HG02970 (cell line): ENCODE results near the gene RETSAT.
"Not testable (repeated sequence)": the region's sequence is repeated elsewhere in the genome, so short reads cannot be mapped to it uniquely, and the experiment has no call there.

Experiments
- ATAC-seq: cut with Tn5 transposase; IDR thresholded peaks from one replicate; pipeline ENCODE4 v1.9.1; 2021; ENCODE audit warnings: mild to moderate bottlenecking, moderate library complexity, moderate number of reproducible peaks; ENCODE audit not compliant: unreplicated experiment, low FRiP score

The RETSAT gene

DNA sequence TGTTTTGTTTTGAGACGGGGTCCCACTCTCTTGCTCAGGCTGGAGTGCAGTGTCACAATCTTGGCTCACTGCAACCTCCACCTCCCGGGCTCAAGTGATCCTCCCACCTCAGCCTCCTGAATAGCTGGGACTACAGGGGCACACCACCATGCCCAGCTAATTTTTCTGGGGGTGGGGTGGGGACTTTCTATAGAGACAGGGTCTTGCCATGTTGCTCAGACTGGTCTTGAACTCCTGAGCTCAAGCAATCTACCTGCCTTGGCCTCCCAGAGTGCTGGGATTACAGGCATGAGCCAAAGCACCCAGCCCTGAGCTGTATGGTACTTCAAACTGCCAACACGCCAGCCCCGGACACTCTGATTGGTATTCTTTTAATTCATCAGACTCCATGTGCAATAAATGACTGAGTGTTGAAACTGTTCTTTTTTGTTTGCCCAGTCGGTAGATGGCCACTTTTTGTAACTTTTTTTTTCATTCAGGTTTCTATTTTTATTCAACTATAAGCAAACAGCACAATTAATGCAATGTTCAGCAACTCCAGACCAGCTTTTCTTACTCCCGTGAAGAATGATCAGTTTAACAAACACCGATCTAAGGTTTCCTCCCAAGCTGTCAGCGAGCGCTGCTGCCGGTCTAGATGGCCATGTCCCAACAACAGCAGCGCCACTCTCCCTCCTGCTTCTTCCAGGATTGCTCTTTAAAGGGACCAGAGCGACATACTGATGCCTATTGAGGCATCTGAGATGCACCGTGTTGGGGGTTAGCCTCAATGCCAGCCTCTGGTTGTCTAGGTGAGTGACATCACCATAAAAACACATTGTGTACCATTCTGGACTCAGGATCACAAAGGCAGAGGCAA, 14.1 kb downstream of the RETSAT start:
- no peak for ATAC-seq

GRCh38 chr2:85334928-85335327, 19.4 kb downstream of the RETSAT start:
- no peak for ATAC-seq

- not testable (repeated sequence) for ATAC-seq
Measured at GRCh38 chr2:85333877-85334276, 20.5 kb downstream of the RETSAT start.

DNA sequence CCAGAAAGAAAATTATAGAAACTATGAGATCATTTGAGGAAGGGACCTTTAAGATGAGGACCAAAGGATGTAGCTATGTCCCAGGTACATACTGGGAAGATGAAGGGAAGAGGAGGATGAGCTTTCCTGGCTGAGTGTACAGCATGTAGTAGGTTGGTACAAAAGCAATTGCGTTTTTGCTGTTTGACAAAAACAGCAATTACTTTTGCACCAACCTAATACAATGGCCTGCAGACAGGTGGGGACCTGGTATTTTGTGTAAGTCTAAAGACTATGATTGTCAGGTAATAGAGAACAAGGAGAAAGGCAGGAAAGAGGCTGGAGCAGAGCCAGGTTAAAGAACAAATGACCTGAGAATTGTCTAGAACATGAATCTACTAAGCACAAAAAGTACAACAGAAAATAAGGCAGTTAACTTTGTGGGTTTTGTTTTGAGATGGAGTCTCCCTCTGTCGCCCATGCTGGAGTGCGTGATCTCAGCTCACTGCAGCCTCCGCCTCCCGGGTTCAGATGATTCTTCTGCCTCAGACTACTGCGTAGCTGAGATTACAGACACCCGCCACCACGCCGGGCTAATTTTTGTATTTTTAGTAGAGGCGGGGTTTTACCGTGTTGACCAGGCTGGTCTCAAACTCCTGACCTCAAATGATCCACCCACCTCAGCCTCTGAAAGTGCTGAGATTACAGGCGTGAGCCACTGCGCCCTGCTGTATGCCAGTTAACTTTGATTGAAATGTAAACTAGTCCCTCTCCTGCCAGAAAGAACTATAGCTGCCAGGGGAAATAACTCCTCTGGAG, 23.3 kb downstream of the RETSAT start:
- ATAC-seq = no peak

GRCh38 chr2:85329701-85330100, 24.6 kb downstream of the RETSAT start:
- not testable (repeated sequence) for ATAC-seq

GRCh38 chr2:85329181-85329651, 25.1 kb downstream of the RETSAT start:
- no peak for ATAC-seq

- peak; percentile 89 for ATAC-seq
Measured at GRCh38 chr2:85327822-85328617, 26.3 kb downstream of the RETSAT start, which contains the start of gene TGOLN2. TSS of gene TGOLN2 (minus strand) at chr2:85327989. CDS start at chr2:85327962, 27 bp downstream.

DNA sequence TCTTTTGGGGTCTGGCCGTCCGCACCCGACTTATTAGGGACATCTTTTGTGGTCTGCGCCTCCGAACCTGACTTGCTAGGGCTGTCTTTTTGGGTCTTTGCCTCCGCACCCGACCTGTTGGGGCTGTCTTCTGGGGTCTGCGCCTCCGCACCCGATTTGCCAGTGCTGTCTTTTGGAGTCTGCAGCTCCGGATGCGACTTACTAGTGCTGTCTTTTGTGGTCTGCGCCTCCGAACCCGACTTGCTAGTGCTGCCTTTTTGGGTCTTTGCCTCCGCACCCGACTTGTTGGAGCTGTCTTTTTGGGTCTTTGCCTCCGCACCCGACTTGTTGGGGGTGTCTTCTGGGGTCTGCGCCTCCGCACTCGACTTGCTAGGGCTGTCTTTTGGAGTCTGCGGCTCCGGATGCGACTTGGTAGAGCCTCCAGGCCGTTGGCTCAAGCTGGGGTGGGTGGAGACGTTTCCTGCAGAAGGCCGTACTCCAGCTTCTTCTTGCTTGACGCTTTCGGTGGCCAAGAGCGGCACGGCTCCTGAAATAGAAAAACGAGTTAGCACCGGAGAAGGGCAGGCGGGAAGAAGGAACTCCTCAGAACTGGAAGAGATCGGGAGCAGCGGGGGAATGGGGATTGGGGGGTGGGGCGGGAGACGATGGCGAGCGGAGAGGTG, 27.0 kb downstream of the RETSAT start:
- ATAC-seq = peak; percentile 15

- ATAC-seq = no peak
Measured at GRCh38 chr2:85326406-85327159, 27.7 kb downstream of the RETSAT start.

- ATAC-seq = no peak
Measured at GRCh38 chr2:85325466-85325811, 28.9 kb downstream of the RETSAT start.

GRCh38 chr2:85324639-85325465, 29.5 kb downstream of the RETSAT start:
- ATAC-seq = no peak

- ATAC-seq = not testable (repeated sequence)
Measured at GRCh38 chr2:85323988-85324367, 30.4 kb downstream of the RETSAT start.

GRCh38 chr2:85323351-85323987, 30.9 kb downstream of the RETSAT start:
- ATAC-seq = no peak

DNA sequence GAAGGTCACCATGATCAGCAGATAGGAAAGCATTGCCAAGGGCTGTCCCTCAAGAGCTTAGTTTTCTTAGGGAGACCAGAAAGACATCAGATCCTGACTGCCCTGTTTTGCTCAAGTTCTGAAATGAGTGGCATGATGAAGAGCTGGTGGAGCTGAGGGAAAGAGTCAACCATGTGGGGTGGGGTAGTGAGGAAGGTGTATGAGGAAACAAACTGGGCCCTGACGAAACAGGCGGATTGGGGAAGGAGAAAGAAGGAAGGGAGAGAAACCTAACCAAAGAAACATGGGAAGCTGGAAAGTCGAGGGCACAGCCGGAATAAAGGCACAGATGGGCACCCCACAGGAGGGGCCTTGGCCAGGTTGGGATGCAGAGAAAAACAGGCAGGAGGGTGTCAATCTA, 34.5 kb downstream of the RETSAT start:
- no peak for ATAC-seq

DNA sequence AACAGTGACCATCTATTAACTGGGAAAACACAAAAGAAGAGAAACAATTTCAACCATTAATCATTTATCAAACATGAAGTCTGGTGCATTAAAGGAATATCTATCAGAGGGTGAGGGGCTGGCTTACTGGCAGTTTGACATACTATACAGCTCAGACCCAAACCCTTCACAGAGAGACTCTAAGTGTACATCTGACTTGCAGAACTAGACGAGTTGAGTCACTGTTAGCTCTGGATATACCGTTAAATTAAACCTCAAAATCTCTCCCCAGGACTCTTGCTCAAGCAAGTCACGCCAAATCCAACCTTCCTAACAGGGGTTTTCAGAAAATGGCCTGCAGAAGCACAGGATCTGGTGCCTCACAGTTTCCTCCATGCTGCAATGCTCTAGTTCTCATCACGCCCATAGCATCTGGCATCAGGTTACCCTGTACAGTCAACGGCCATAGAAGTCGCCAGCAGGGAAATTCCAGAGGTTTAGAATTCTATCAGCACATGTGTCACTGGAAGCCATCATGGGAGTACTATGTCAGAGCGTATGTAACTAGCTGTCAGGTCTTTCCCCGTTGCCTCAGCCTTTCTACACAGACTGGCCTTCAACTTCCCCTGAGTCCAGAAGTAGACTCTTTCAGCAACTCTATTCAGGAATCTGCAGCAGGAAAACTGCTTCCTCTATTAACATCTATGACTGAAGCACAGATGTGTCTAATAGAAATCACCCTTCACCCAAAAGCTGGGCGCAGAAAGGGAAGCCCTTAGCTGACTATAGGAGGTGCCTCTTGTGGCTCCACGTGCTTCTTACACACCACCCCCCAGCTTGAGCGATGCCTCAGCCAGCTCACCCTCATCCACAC, 35.9 kb downstream of the RETSAT start:
- no peak for ATAC-seq

- not testable (repeated sequence) for ATAC-seq
Measured at GRCh38 chr2:85315921-85316320, 38.4 kb downstream of the RETSAT start.

DNA sequence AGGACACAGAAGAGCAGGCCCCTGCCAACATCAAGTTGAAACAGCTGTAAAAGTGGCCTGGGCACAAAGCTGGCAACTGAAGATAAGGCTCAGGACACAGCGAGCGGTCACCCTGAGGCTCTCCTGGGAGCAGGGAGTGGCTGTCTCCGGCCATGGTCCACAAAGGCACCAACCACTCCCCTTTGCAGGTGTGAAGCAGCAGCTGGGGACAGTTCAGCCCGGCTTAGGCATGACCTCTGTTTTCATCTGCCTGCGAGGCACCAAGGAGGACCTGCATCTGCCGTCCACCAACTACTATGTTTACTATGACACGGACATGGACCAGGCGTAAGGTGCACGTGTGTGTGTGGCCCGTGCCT, 39.5 kb downstream of the RETSAT start:
- no peak for ATAC-seq
